ENCODE results near the gene ATXN2.
"Not testable (repeated sequence)": the region's sequence is repeated elsewhere in the genome, so short reads cannot be mapped to it uniquely, and the experiment has no call there.

The ATXN2 gene

GRCh38 chr12:111574797-111575443, 24.2 kb downstream of the ATXN2 start:
- DNase-seq (ENCODE audit: low read depth) = no peak

- DNase-seq (ENCODE audit: low read depth) = no peak
These were observed 25.6 kb downstream of the ATXN2 start for GRCh38 chr12:111573476-111573875.

- DNase-seq (ENCODE audit: low read depth) = no peak
These were observed 28.8 kb downstream of the ATXN2 start for GRCh38 chr12:111570084-111570961.

GRCh38 chr12:111569363-111570083, 29.6 kb downstream of the ATXN2 start:
- no peak for DNase-seq (ENCODE audit: low read depth)

- DNase-seq (ENCODE audit: low read depth) = not testable (repeated sequence)
These were observed 38.3 kb downstream of the ATXN2 start for GRCh38 chr12:111560844-111561243.

GRCh38 chr12:111558107-111558376, 41.1 kb downstream of the ATXN2 start:
- DNase-seq (ENCODE audit: low read depth) = no peak

- no peak for DNase-seq (ENCODE audit: low read depth)
These were observed 41.6 kb downstream of the ATXN2 start for GRCh38 chr12:111557271-111558106.

GRCh38 chr12:111556676-111557075, 42.4 kb downstream of the ATXN2 start:
- no peak for DNase-seq (ENCODE audit: low read depth)

- not testable (repeated sequence) for DNase-seq (ENCODE audit: low read depth)
These were observed 43.8 kb downstream of the ATXN2 start for GRCh38 chr12:111555313-111555712.

- no peak for DNase-seq (ENCODE audit: low read depth)
These were observed 52.2 kb downstream of the ATXN2 start for GRCh38 chr12:111546758-111547383.

- no peak for DNase-seq (ENCODE audit: low read depth)
These were observed 52.9 kb downstream of the ATXN2 start for GRCh38 chr12:111546171-111546570.

GRCh38 chr12:111544032-111544431, 55.1 kb downstream of the ATXN2 start:
- DNase-seq (ENCODE audit: low read depth) = no peak

- DNase-seq (ENCODE audit: low read depth) = no peak
These were observed 66.4 kb downstream of the ATXN2 start for GRCh38 chr12:111532751-111533150.

GRCh38 chr12:111529424-111530368, 69.4 kb downstream of the ATXN2 start:
- peak; percentile 30 for DNase-seq (ENCODE audit: low read depth)

GRCh38 chr12:111523587-111524167, 75.4 kb downstream of the ATXN2 start:
- DNase-seq (ENCODE audit: low read depth) = no peak

- no peak for DNase-seq (ENCODE audit: low read depth)
These were observed 77.3 kb downstream of the ATXN2 start for GRCh38 chr12:111521801-111522200.

GRCh38 chr12:111519937-111520336, 79.2 kb downstream of the ATXN2 start:
- no peak for DNase-seq (ENCODE audit: low read depth)

GRCh38 chr12:111519083-111519482, 80.0 kb downstream of the ATXN2 start:
- no peak for DNase-seq (ENCODE audit: low read depth)

GRCh38 chr12:111507719-111508118, 91.4 kb downstream of the ATXN2 start:
- not testable (repeated sequence) for DNase-seq (ENCODE audit: low read depth)

GRCh38 chr12:111507258-111507657, 91.9 kb downstream of the ATXN2 start:
- not testable (repeated sequence) for DNase-seq (ENCODE audit: low read depth)

Data from activated T-helper 1 cell treated with Interleukin-2 at 50 U/mL for 16 hours (primary cell).